ENCODE results near the gene ZNF112.

Gene ZNF112

DNA sequence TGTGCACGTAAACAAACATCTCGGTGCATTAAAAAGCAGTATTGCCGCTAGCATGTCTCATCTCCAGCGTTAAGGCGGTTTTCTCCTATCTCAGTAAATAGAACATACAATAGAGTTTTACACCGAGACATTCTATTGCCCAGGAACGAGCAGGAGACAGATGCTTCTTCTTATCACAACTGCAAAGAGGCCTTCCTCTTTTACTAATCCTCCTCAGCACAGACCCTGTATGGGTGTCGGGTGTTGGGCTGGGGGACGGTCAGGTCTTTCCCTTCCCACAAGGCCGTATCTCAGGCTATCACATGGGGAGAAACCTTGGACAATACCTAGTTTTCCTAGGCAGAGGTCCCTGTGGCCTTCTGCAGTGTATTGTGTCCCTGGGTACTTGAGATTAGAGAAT is 75.6 kb downstream of the ZNF112 start:
- no peak for DNase-seq

DNA sequence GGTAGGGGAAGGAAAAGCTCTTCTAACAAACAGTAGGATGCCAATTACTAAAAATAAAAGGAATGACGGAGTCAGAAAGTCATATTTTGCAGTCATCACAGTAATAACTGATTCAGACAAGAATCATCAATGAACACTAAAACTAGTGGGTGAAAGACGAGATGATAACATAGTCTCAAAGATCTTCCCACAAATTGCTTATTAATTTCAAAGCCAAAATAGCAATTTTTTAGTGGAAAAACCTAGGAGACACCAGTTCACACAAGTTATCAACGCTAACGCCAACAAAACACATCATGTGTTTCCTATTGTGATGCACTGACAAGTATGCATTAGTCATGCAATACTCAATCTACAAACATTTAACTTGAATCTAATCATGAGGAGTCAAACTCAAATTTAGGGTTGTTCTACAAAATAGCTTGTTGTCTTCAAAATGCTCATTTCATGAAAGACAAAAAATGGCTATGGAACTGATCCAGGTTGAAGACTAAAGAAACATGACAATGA is 78.2 kb downstream of the ZNF112 start:
- no peak for DNase-seq

DNA sequence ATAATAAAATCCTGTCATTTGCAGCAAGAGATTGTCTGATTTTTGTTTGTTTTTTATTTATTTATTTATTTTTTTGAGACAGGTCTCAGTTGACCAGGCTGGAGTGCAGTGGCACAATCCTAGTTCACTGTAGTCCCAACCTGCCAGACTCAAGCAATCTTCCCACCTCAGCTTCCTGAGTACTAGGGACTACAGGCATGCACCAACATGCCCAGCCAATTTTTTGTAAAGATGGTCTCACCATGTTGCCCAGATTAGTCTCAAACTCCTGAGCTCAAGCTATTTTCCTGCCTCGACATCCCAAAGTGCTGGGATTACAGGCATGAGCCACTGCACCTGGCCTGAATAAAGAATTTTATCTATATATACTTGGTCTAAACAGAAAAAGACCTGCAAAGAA is 79.1 kb downstream of the ZNF112 start:
- DNase-seq, result no peak

Data from effector CD8-positive, alpha-beta T cell (primary cell).